SK-N-SH treated with all-trans-retinoic acid at 6 μM for 48 hours (cell line): ENCODE data around the gene EPHB2.

Source experiments
- ATAC-seq: fragments of 200-7000 bp; cut with Tn5 transposase; 3 replicates; pipeline ENCODE4 v1.9.1; 2020; ENCODE audit warnings: mild to moderate bottlenecking, moderate library complexity
- ARNTL ChIP-seq: fragments of 450-650 bp; formaldehyde crosslinking; IDR thresholded peaks from 2 replicates; pipeline ENCODE4 v1.5.0; 2020; ENCODE audit warnings: low read depth, mild to moderate bottlenecking, moderate library complexity, borderline replicate concordance
- BACH2 ChIP-seq: fragments of 250-450 bp; sonication (Bioruptor Pico); IDR thresholded peaks from 2 replicates; pipeline ENCODE4 v1.9.0; 2021; ENCODE audit warnings: mild to moderate bottlenecking, borderline replicate concordance
- CREB5 ChIP-seq: fragments of 250-450 bp; sonication (Bioruptor Pico); IDR thresholded peaks from 2 replicates; pipeline ENCODE4 v1.5.1; 2020; ENCODE audit warnings: low read depth, mild to moderate bottlenecking, moderate library complexity
- CSDC2 ChIP-seq: fragments of 250-450 bp; sonication (Bioruptor Pico); IDR thresholded peaks from 2 replicates; pipeline ENCODE4 v1.5.0; 2020; ENCODE audit warnings: mild to moderate bottlenecking, moderate library complexity
- GLIS3 ChIP-seq: fragments of 250-450 bp; sonication (Bioruptor Pico); IDR thresholded peaks from 2 replicates; pipeline ENCODE4 v1.5.0; 2020; ENCODE audit warnings: mild to moderate bottlenecking, moderate library complexity
- ISL1 ChIP-seq: fragments of 250-450 bp; sonication (Bioruptor Pico); IDR thresholded peaks from 2 replicates; pipeline ENCODE4 v2.1.2; 2022; ENCODE audit warnings: mild to moderate bottlenecking, moderate library complexity
- OSR1 ChIP-seq: fragments of 250-450 bp; sonication (Bioruptor Pico); IDR thresholded peaks from 2 replicates; pipeline ENCODE4 v1.8.0; 2022; ENCODE audit warnings: moderate library complexity, mild to moderate bottlenecking, inconsistent platforms
- PPARA ChIP-seq: fragments of 250-450 bp; sonication (Bioruptor Pico); IDR thresholded peaks from 2 replicates; pipeline ENCODE4 v1.5.0; 2020; ENCODE audit warnings: mild to moderate bottlenecking, borderline replicate concordance
- RARB ChIP-seq: fragments of 250-450 bp; sonication (Bioruptor Pico); IDR thresholded peaks from 2 replicates; pipeline ENCODE4 v1.8.0; 2021; ENCODE audit warnings: mild to moderate bottlenecking, moderate library complexity
- SNAI2 ChIP-seq: fragments of 250-450 bp; sonication (Bioruptor Pico); IDR thresholded peaks from 2 replicates; pipeline ENCODE4 v1.5.0; 2020; ENCODE audit warnings: mild to moderate bottlenecking, moderate library complexity
- TCF4 ChIP-seq: fragments of 250-450 bp; sonication (Bioruptor Pico); IDR thresholded peaks from 2 replicates; pipeline ENCODE4 v1.8.0; 2021; ENCODE audit warnings: mild to moderate bottlenecking, moderate library complexity, borderline replicate concordance
- TOX ChIP-seq: fragments of 250-450 bp; sonication (Bioruptor Pico); IDR thresholded peaks from 2 replicates; pipeline ENCODE4 v1.8.0; 2021; ENCODE audit warnings: mild to moderate bottlenecking, moderate library complexity, borderline replicate concordance
- TSHZ2 ChIP-seq: fragments of 250-450 bp; sonication (Bioruptor Pico); IDR thresholded peaks from 2 replicates; pipeline ENCODE4 v1.5.0; 2020; ENCODE audit warnings: mild to moderate bottlenecking, moderate library complexity
- ZC3H10 ChIP-seq: fragments of 250-450 bp; sonication (Bioruptor Pico); IDR thresholded peaks from 2 replicates; pipeline ENCODE4 v1.5.1; 2021; ENCODE audit warnings: mild to moderate bottlenecking, moderate library complexity
- ZFP3 ChIP-seq: fragments of 250-450 bp; sonication (Bioruptor Pico); IDR thresholded peaks from 2 replicates; pipeline ENCODE4 v1.5.0; 2020; ENCODE audit warnings: mild to moderate bottlenecking, moderate library complexity
- ZNF565 ChIP-seq: fragments of 450-650 bp; formaldehyde crosslinking; conservative IDR thresholded peaks from 2 replicates; pipeline ENCODE4 v1.5.0; 2020; ENCODE audit warnings: low read depth, mild to moderate bottlenecking, moderate library complexity
- ZNF70 ChIP-seq: fragments of 450-650 bp; formaldehyde crosslinking; IDR thresholded peaks from 2 replicates; pipeline ENCODE4 v1.5.0; 2020; ENCODE audit warnings: mild to moderate bottlenecking, moderate library complexity
- ZNF8 ChIP-seq: fragments of 450-650 bp; formaldehyde crosslinking; IDR thresholded peaks from 2 replicates; pipeline ENCODE4 v1.5.0; 2020; ENCODE audit warnings: mild to moderate bottlenecking, moderate library complexity
- TF ChIP-seq, protein P1 (sequence below): fragments of 250-450 bp; sonication (Bioruptor Pico); IDR thresholded peaks from 2 replicates; pipeline ENCODE4 v1.8.0; 2020; ENCODE audit warnings: mild to moderate bottlenecking, moderate library complexity, borderline replicate concordance
- TF ChIP-seq, protein P2 (sequence below): fragments of 250-450 bp; sonication (Bioruptor Pico); IDR thresholded peaks from 2 replicates; pipeline ENCODE4 v1.8.0; 2021; ENCODE audit warnings: low read depth, mild to moderate bottlenecking, moderate library complexity, borderline replicate concordance

EPHB2 gene

GRCh38 chr1:22691031-22691753 lies 19.4 kb upstream of the EPHB2 start (continued):
- TF ChIP-seq TSHZ2: no peak
- TF ChIP-seq, all 23 proteins: peak for 0

DNA sequence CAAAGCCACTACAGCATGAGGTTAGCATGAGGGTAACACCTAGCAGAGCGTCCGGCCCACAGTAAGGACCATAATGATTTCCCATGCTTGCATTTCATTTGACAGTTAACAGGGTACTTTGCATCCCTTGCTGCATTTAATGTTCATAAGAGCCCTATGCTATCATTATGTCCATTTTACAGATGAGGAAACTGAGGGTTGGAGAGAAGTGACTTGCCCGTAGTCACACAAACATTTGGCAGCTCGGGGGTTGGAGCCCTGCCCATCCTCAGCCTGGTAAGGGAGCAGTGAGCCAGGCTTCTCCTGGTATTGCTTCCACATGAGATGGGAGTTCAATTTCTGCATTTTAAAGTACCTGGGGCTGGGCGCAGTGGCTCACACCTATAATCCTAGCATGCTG lies 16.5 kb upstream of the EPHB2 start:
- ATAC-seq: no peak
- TF ChIP-seq ZNF565 (CRISPR knock-in tag) (no peak), SNAI2 (no peak), OSR1 (CRISPR knock-in tag) (no peak), ARNTL (CRISPR knock-in tag) (no peak), TCF4 (CRISPR knock-in tag) (no peak), RARB (CRISPR knock-in tag) (no peak), ZNF70 (CRISPR knock-in tag) (no peak), CSDC2 (no peak), PPARA (CRISPR knock-in tag) (no peak), ZC3H10 (CRISPR knock-in tag) (no peak), CREB5 (CRISPR knock-in tag) (no peak), GLIS3 (CRISPR knock-in tag) (no peak)
- TF ChIP-seq, protein P1, sequence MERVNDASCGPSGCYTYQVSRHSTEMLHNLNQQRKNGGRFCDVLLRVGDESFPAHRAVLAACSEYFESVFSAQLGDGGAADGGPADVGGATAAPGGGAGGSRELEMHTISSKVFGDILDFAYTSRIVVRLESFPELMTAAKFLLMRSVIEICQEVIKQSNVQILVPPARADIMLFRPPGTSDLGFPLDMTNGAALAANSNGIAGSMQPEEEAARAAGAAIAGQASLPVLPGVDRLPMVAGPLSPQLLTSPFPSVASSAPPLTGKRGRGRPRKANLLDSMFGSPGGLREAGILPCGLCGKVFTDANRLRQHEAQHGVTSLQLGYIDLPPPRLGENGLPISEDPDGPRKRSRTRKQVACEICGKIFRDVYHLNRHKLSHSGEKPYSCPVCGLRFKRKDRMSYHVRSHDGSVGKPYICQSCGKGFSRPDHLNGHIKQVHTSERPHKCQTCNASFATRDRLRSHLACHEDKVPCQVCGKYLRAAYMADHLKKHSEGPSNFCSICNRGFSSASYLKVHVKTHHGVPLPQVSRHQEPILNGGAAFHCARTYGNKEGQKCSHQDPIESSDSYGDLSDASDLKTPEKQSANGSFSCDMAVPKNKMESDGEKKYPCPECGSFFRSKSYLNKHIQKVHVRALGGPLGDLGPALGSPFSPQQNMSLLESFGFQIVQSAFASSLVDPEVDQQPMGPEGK (CRISPR knock-in tag): no peak
- TF ChIP-seq, protein P2, sequence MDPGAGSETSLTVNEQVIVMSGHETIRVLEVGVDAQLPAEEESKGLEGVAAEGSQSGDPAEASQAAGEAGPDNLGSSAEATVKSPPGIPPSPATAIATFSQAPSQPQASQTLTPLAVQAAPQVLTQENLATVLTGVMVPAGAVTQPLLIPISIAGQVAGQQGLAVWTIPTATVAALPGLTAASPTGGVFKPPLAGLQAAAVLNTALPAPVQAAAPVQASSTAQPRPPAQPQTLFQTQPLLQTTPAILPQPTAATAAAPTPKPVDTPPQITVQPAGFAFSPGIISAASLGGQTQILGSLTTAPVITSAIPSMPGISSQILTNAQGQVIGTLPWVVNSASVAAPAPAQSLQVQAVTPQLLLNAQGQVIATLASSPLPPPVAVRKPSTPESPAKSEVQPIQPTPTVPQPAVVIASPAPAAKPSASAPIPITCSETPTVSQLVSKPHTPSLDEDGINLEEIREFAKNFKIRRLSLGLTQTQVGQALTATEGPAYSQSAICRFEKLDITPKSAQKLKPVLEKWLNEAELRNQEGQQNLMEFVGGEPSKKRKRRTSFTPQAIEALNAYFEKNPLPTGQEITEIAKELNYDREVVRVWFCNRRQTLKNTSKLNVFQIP (CRISPR knock-in tag): no peak
- TF ChIP-seq, all 23 proteins: peak for 0

DNA sequence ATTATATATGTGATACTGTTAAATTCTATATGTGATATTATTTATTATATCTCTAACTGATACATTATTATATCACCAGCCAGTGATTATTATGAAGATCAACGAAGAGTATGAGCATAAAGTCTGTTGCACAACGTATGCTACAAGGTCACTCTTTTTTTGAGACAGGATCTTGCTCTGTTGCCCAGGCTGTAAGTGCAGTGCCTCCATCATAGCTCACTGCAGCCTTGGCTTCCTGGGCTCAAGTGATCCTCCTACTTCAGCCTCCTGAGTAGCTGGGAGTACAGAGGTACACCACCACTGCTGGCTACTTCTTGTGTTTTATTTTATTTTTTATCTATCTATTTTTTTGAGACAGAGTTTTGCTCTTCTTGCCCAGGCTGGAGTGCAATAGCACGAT lies 14.0 kb upstream of the EPHB2 start:
- no peak for ATAC-seq
- TF ChIP-seq ZNF565 (CRISPR knock-in tag) (no peak), BACH2 (no peak), TOX (CRISPR knock-in tag) (no peak), SNAI2 (no peak), ZNF8 (CRISPR knock-in tag) (no peak), ZC3H10 (CRISPR knock-in tag) (no peak), ARNTL (CRISPR knock-in tag) (no peak), PPARA (CRISPR knock-in tag) (no peak), RARB (CRISPR knock-in tag) (no peak), ZFP3 (CRISPR knock-in tag) (no peak), CREB5 (CRISPR knock-in tag) (no peak), OSR1 (CRISPR knock-in tag) (no peak), TSHZ2 (no peak), ISL1 (CRISPR knock-in tag) (no peak), GLIS3 (CRISPR knock-in tag) (no peak)
- TF ChIP-seq, protein P1 (CRISPR knock-in tag): no peak
- TF ChIP-seq, protein P2 (CRISPR knock-in tag): no peak
